H1 (cell line): Measurements from ENCODE around the gene PACRGL. TPM values are rescaled to one million over a fixed set of nuclear protein-coding genes. Genes with fewer than 3 reads are reported as not detected.

Experiments
- CTCF ChIA-PET: fragments of 300-600 bp; sonication (Branson Sonifier 250); formaldehyde crosslinking; loops from one replicate; lab custom pipeline; 2021; ENCODE audit not compliant: partially characterized antibody; lab: Charles Lee
- POLR2A ChIA-PET: fragments of 300-600 bp; sonication (Branson Sonifier 250); formaldehyde crosslinking; loops from one replicate; lab custom pipeline; 2021; ENCODE audit warnings: inconsistent platforms; ENCODE audit not compliant: partially characterized antibody; lab: Charles Lee
- DNase-seq, 2 experiments: peaks; one replicate each; pipeline versions ENCODE4 v3.0.0 to v3.0.0-alpha.2; 2010 to 2022; ENCODE audit warnings: low spot score in 2 of 2, low read depth in 1 of 2, mixed read lengths in 1 of 2
- FAIRE-seq: peaks from 2 replicates; lab custom pipeline; 2011; peaks lifted over from hg19 to GRCh38; lab: Jason Lieb, UNC
- H2AFZ ChIP-seq: 2 replicates; pipeline ENCODE4 v1.8.1; 2012; ENCODE audit warnings: low read length, inconsistent platforms
- H2AK5ac ChIP-seq: 2 replicates; pipeline ENCODE4 v1.6.1; 2013; ENCODE audit warnings: low read depth, low read length
- H2BK120ac ChIP-seq: replicated peaks from 2 replicates; pipeline ENCODE3; 2013; ENCODE audit warnings: low read depth, low read length, inconsistent platforms
- H2BK12ac ChIP-seq: 2 replicates; pipeline ENCODE4 v1.6.1; 2013; ENCODE audit warnings: low read depth, low read length
- H2BK15ac ChIP-seq: 2 replicates; pipeline ENCODE4 v1.6.1; 2013; ENCODE audit warnings: low read length
- H2BK20ac ChIP-seq: 2 replicates; pipeline ENCODE4 v1.6.1; 2013; ENCODE audit warnings: low read length
- H2BK5ac ChIP-seq: 2 replicates; pipeline ENCODE4 v1.6.1; 2013; ENCODE audit warnings: low read depth, low read length
- H3K14ac ChIP-seq: 2 replicates; pipeline ENCODE4 v1.6.1; 2013; ENCODE audit warnings: inconsistent platforms; ENCODE audit not compliant: insufficient read length
- H3K18ac ChIP-seq: 2 replicates; pipeline ENCODE4 v1.6.1; 2013; ENCODE audit warnings: low read length; ENCODE audit errors: extremely low read depth
- H3K23ac ChIP-seq: 2 replicates; pipeline ENCODE4 v1.6.1; 2013; ENCODE audit warnings: inconsistent platforms; ENCODE audit not compliant: insufficient read length
- H3K23me2 ChIP-seq: 2 replicates; pipeline ENCODE4 v1.6.1; 2013; ENCODE audit warnings: low read depth, low read length
- H3K27ac ChIP-seq: 2 replicates; pipeline ENCODE4 v1.6.1; 2011; ENCODE audit warnings: low read depth, low read length, inconsistent platforms
- H3K27me3 ChIP-seq, 4 experiments: replicated peaks in 1 of 4; 1 replicate in 1 of 4; 2 replicates in 3 of 4; pipeline versions ENCODE4 v1.6.1 to v1.8.1; 2011 to 2013; ENCODE audit warnings: low read length in 3 of 4, mild to moderate bottlenecking in 3 of 4, inconsistent platforms in 2 of 4, mixed read lengths in 2 of 4, moderate library complexity in 1 of 4; ENCODE audit not compliant: control insufficient read depth in 3 of 4, insufficient read depth in 3 of 4; ENCODE audit errors: extremely low read depth in 1 of 4
- H3K36me3 ChIP-seq, 4 experiments: 2 replicates each; pipeline versions ENCODE4 v1.6.1 to v1.8.1; 2011 to 2013; ENCODE audit warnings: mild to moderate bottlenecking in 4 of 4, low read length in 3 of 4, moderate library complexity in 2 of 4, control low read depth in 1 of 4, inconsistent platforms in 1 of 4; ENCODE audit not compliant: insufficient read depth in 4 of 4, control insufficient read depth in 2 of 4
- H3K4ac ChIP-seq: replicated peaks from 2 replicates; pipeline ENCODE3; 2013; ENCODE audit warnings: low read length, low read depth, mixed read lengths, inconsistent platforms; ENCODE audit not compliant: insufficient read length
- H3K4me1 ChIP-seq, 4 experiments: replicated peaks in 1 of 4; 1 replicate in 1 of 4; 2 replicates in 3 of 4; pipeline versions ENCODE4 v1.6.1 to v1.8.1; 2011 to 2013; ENCODE audit warnings: low read length in 3 of 4, inconsistent platforms in 2 of 4, mixed read lengths in 1 of 4; ENCODE audit not compliant: insufficient read depth in 4 of 4, control insufficient read depth in 3 of 4
- H3K4me2 ChIP-seq, 2 experiments: 2 replicates each; pipeline versions ENCODE4 v1.6.1 to v1.8.1; 2011 to 2013; ENCODE audit warnings: low read depth in 2 of 2, low read length in 2 of 2, control low read depth in 1 of 2, inconsistent platforms in 1 of 2, mild to moderate bottlenecking in 1 of 2; ENCODE audit not compliant: insufficient read depth in 1 of 2
- H3K4me3 ChIP-seq, 4 experiments: fragments of 200-600, 300-600 bp in 1 of 4; sonication (generic), shearing (Covaris generic), sonication (Bioruptor Twin) in 1 of 4; 2 replicates each; pipeline versions ENCODE4 v1.5.1 to v1.8.1; 2011 to 2016; ENCODE audit warnings: low read length in 4 of 4, low read depth in 3 of 4, control low read depth in 2 of 4, inconsistent platforms in 2 of 4, mild to moderate bottlenecking in 2 of 4, mixed read lengths in 1 of 4, moderate library complexity in 1 of 4; ENCODE audit not compliant: insufficient read depth in 2 of 4; ENCODE audit errors: extremely low read depth in 1 of 4
- H3K56ac ChIP-seq: replicated peaks from 2 replicates; pipeline ENCODE3; 2013; ENCODE audit warnings: low read depth, mild to moderate bottlenecking, mixed read lengths, low read length, inconsistent platforms; ENCODE audit not compliant: insufficient read length
- H3K79me1 ChIP-seq: 2 replicates; pipeline ENCODE4 v1.6.1; 2013; ENCODE audit warnings: low read depth, low read length, control low read depth
- H3K79me2 ChIP-seq, 2 experiments: 2 replicates each; pipeline versions ENCODE4 v1.6.1 to v1.8.1; 2012 to 2013; ENCODE audit warnings: low read length in 2 of 2, mild to moderate bottlenecking in 2 of 2, inconsistent platforms in 1 of 2; ENCODE audit not compliant: insufficient read depth in 2 of 2, control insufficient read depth in 1 of 2
- H3K9ac ChIP-seq, 4 experiments: replicated peaks in 1 of 4; 1 replicate in 1 of 4; 2 replicates in 3 of 4; pipeline versions ENCODE4 v1.6.1 to v1.8.1; 2011 to 2013; ENCODE audit warnings: low read depth in 3 of 4, low read length in 3 of 4, control low read depth in 2 of 4, mild to moderate bottlenecking in 2 of 4, moderate library complexity in 2 of 4, inconsistent platforms in 1 of 4; ENCODE audit errors: extremely low read depth in 1 of 4
- H3K9me3 ChIP-seq, 2 experiments: 2 replicates each; pipeline versions ENCODE4 v1.6.1 to v1.8.1; 2012 to 2013; ENCODE audit warnings: mild to moderate bottlenecking in 2 of 2, moderate library complexity in 2 of 2, control low read depth in 1 of 2, inconsistent platforms in 1 of 2, low read depth in 1 of 2, low read length in 1 of 2, mixed read lengths in 1 of 2; ENCODE audit not compliant: insufficient read depth in 2 of 2
- H4K20me1 ChIP-seq, 2 experiments: replicated peaks in 1 of 2; 2 replicates each; pipeline versions ENCODE3 to v1.8.1; 2011 to 2013; ENCODE audit warnings: inconsistent platforms in 2 of 2, low read length in 2 of 2, mild to moderate bottlenecking in 1 of 2; ENCODE audit not compliant: insufficient read depth in 2 of 2, control insufficient read depth in 1 of 2
- H4K5ac ChIP-seq: 2 replicates; pipeline ENCODE4 v1.6.1; 2013; ENCODE audit warnings: low read length, low read depth, mixed read lengths, inconsistent platforms; ENCODE audit not compliant: insufficient read length
- H4K8ac ChIP-seq: 2 replicates; pipeline ENCODE4 v1.8.0; 2013; ENCODE audit warnings: mild to moderate bottlenecking, moderate library complexity, low read length, inconsistent platforms; ENCODE audit not compliant: insufficient read depth; ENCODE audit errors: extremely low read depth
- H4K91ac ChIP-seq: replicated peaks from 2 replicates; pipeline ENCODE3; 2013; ENCODE audit warnings: low read length, mixed read lengths, inconsistent platforms; ENCODE audit not compliant: insufficient read length
- ATF3 ChIP-seq: IDR thresholded peaks from 2 replicates; pipeline ENCODE4 v1.6.1; 2011; ENCODE audit warnings: low read depth, mild to moderate bottlenecking, low read length; ENCODE audit not compliant: insufficient read depth
- WGBS, 2 experiments: shearing (Covaris generic) in 1 of 2; methylation state at CpG; one replicate each; pipeline versions ENCODE4 v1.1.6 to v1.1.7; 2013 to 2015; ENCODE audit warnings: low lambda C conversion rate in 2 of 2, mixed read lengths in 2 of 2, inconsistent platforms in 1 of 2, low coverage in 1 of 2, missing lambda C conversion rate in 1 of 2; ENCODE audit not compliant: insufficient replicate concordance in 2 of 2, insufficient coverage in 1 of 2, insufficient read length in 1 of 2; ENCODE audit errors: extremely low coverage in 1 of 2, missing lambda C conversion rate in 1 of 2; 5-methylcytosine and 5-hydroxymethylcytosine counted together
- polyA plus RNA-seq, 7 experiments: library from polyadenylated mRNA; depleted of rRNA in 3 of 7; stranded (reverse) in 5 of 7; unstranded in 2 of 7; fragments of >200 nt in 5 of 7; fragments of 200-250 nt in 2 of 7; gene quantifications; 1 replicate in 5 of 7; 2 replicates in 1 of 7; 4 replicates in 1 of 7; pipeline versions ENCODE4 v1.2.1 to v1.2.3, GENCODE V29; 2011 to 2013; ENCODE audit warnings: missing spikeins in 2 of 7, mixed read lengths in 2 of 7
- total RNA-seq: library from RNA; stranded (reverse); fragmentation: NEBNext Ultra II Directional; extraction: Animal tissue kit (Norgen Biotek cat#: 25700); gene quantifications from 2 replicates; pipeline ENCODE4 v1.2.1, GENCODE V29; 2021

The PACRGL gene
- total and polyA plus RNA-seq, 2 of the 8 experiments (the other 6 are each of a cell fraction or from before 2014, with no cell fraction given), result 7.0 to 13.7 TPM

- Histone ChIP-seq H3K9me3 (no peaks in the 10 kb centered on the region), H3K9ac (no peak overlapping the region), H2BK12ac (no peak overlapping the region), H2BK5ac (no peak overlapping the region), H3K4me3 (no peak overlapping the region), H3K14ac (no peak overlapping the region), H4K20me1 (no peaks in the 10 kb centered on the region), H3K4ac (no peak overlapping the region), H2BK120ac (no peak overlapping the region), H3K4me1 (peaks cover 0 to 5% (median 0%) of the 10 kb centered on the region in 4 experiments; a peak in 1 of 7 replicates), H3K56ac (no peak overlapping the region), H3K23ac (no peak overlapping the region), H3K79me1 (no peaks in the 10 kb centered on the region), H4K91ac (no peak overlapping the region), H4K5ac (no peak overlapping the region), H3K4me2 (no peak overlapping the region), H2BK20ac (no peak overlapping the region), H2AFZ (no peak overlapping the region), H2BK15ac (no peak overlapping the region), H3K18ac (no peak overlapping the region), H3K23me2 (no peaks in the 10 kb centered on the region), H3K79me2 (no peaks in the 10 kb centered on the region), H3K27ac (no peak overlapping the region), H3K36me3 (no peaks in the 10 kb centered on the region), H4K8ac (no peak overlapping the region), H2AK5ac (no peak overlapping the region), H3K27me3 (no peaks in the 10 kb centered on the region)
- no peak for TF ChIP-seq ATF3
- ChIA-PET CTCF (interaction anchor here (0.7 to 1.5 kb wide), 5 partner anchors 9 to 116 kb away, joined by 3 to 7 read pairs (median 3); no protein-coding TSS in a partner anchor), POLR2A (interaction anchor here (0.6 kb wide), 1 partner anchor 1001 kb away, joined by 5 read pairs; no protein-coding TSS in a partner anchor)
- no peak for FAIRE-seq
- DNase-seq, result no peak
- 81% methylated on average over 8 of the region's 8 CpGs; no CpG with 5 or more reads in 1 of the 2 experiments for WGBS, 2 experiments
Observed at GRCh38 chr4:20676501-20677197, 23.6 kb upstream of the PACRGL start.
